ENCODE data around the gene BBS7. TPM values are rescaled to one million over a fixed set of nuclear protein-coding genes. Genes with fewer than 3 reads are reported as not detected.
A peak's percentile ranks its signal among the peaks of the same experiment; 100 is the strongest.

The BBS7 gene
- total and polyA plus RNA-seq, 9 of the 15 experiments (the other 6 are each of a cell fraction or from before 2014, with no cell fraction given) = 13.4 to 25.8 (median 16.4) TPM

DNA sequence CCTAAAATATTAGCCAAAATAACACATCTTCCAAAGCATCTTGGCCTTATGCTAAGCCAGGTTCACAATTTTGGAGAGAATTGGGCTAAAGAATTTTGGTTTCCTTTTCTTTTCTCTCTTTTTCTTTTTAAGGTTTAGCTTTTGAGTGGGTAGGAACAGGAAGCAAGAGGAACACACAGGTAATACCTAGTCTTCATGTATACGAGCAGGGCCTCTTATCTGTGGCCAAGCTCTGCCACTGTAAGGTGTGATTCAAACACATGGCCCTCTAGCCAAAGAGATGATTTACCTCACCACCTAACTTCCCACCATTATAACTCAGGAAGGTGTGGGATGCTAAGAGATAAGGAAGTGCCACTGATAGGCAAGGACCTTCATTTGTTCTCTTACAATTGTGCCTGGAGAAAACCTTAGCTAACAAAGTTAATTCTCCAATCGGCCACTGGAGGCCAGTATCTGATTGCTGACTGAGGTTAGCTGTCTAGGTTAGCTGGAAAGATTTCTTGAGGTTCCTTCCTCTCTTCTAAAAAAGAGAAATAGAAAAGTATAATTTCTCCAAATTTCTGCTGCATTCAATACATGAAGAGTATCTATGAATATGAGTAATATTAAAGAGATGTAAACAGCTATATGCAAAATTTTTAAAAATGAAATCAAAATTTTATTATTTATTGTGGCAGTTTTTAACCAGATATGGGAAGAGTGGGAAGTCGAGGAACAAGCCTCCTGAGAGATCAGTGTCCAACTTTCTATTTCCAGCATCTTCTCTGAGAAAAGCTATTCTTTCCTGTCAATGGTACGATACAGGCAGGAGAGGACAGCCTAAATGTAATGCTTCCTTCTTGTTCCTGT lies 30.1 kb upstream of the BBS7 start:
- H3K27ac ChIP-seq (ENCODE audit: extremely low read depth, low read depth, low read length) = no peak overlapping the region
- no peaks in the 10 kb centered on the region for H4K20me1 ChIP-seq (replicated peaks; ENCODE audit: control insufficient read depth, insufficient read depth, low read length)
- no peaks in the 10 kb centered on the region for H3K9me3 ChIP-seq (replicated peaks; ENCODE audit: control insufficient read depth, insufficient read depth, low read depth, low read length)
- H3K27me3 ChIP-seq (ENCODE audit: control insufficient read depth in 2 of 2, insufficient read depth in 2 of 2, low read length in 2 of 2) = peaks cover 0 to 4% of the 10 kb centered on the region in 2 experiments; a peak in 2 of 5 replicates
- no peaks in the 10 kb centered on the region for H3K79me2 ChIP-seq (ENCODE audit: control insufficient read depth, insufficient read depth, low read length)
- ATAC-seq (peak; percentile 95), FAIRE-seq (peak; percentile 84), DNase-seq (ENCODE audit: extremely low read depth in 1 of 4, low spot score in 3 of 4) (peak; percentile 55 to 75 (median 59))
- ChIA-PET POLR2A (interaction anchor here (1.0 kb wide), 1 partner anchor 9 kb away, joined by 8 read pairs; no protein-coding TSS in a partner anchor), CTCF (ENCODE audit: low intra/inter-chr PET ratio) (interaction anchor here (0.7 to 2.6 kb wide), 3 partner anchors 324 to 817 kb away, joined by 3 to 22 read pairs (median 3); no protein-coding TSS in a partner anchor)
- no peaks in the 10 kb centered on the region for H3K36me3 ChIP-seq (ENCODE audit: control insufficient read depth, insufficient read depth, low read length)
- no peak overlapping the region for H3K4me3 ChIP-seq
- 17% methylated on average over 4 of the region's 4 CpGs for WGBS (ENCODE audit: insufficient coverage, low coverage, missing lambda C conversion rate)
- H3K9ac ChIP-seq (ENCODE audit: insufficient read depth in 1 of 2, low read depth in 2 of 2, low read length in 2 of 2) = no peak overlapping the region
- no peaks in the 10 kb centered on the region for H3K9me1 ChIP-seq (ENCODE audit: control insufficient read depth, insufficient read depth, low read length)
- no peaks in the 10 kb centered on the region for H3K4me1 ChIP-seq (replicated peaks in 1 of 2; ENCODE audit: control insufficient read depth in 2 of 2, insufficient read depth in 2 of 2, low read length in 2 of 2)
- in situ Hi-C loops (cut with MboI) (no loop called here), intact Hi-C loops (cut with micrococcal nuclease) (loop anchor here (1.0 to 5.0 kb wide), 6 partner anchors 47 to 677 kb away; no protein-coding TSS in a partner anchor)
- BruUV-seq (replicated peaks) = no TSS peak
- no peak overlapping the region for H3K4me2 ChIP-seq (ENCODE audit: insufficient read depth, low read length)
- H2AFZ ChIP-seq (ENCODE audit: low read depth, low read length) = no peak overlapping the region; the same call in 1 of the 2 replicates
- TF ChIP-seq, protein P1, sequence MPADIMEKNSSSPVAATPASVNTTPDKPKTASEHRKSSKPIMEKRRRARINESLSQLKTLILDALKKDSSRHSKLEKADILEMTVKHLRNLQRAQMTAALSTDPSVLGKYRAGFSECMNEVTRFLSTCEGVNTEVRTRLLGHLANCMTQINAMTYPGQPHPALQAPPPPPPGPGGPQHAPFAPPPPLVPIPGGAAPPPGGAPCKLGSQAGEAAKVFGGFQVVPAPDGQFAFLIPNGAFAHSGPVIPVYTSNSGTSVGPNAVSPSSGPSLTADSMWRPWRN (IDR thresholded peaks at IDR 0.05; ENCODE audit: low read depth) = no peak
- TF ChIP-seq SMC3 (conservative IDR thresholded peaks at IDR 0.05; ENCODE audit: insufficient read depth, low read depth, low read length) (peak; percentile 73), KLF16 (IDR thresholded peaks at IDR 0.05) (0 out of 2 replicates have a peak, but pooled peaks have one; percentile 15), RAD21 (CRISPR knock-in tag; conservative IDR thresholded peaks at IDR 0.05 in 1 of 2, IDR thresholded peaks at IDR 0.05 in 1 of 2) (peak; percentile 90 to 93), TEAD1 (CRISPR knock-in tag; IDR thresholded peaks at IDR 0.05) (no peak), SMARCA5 (IDR thresholded peaks at IDR 0.05) (no peak)
- TF ChIP-seq, protein P2, sequence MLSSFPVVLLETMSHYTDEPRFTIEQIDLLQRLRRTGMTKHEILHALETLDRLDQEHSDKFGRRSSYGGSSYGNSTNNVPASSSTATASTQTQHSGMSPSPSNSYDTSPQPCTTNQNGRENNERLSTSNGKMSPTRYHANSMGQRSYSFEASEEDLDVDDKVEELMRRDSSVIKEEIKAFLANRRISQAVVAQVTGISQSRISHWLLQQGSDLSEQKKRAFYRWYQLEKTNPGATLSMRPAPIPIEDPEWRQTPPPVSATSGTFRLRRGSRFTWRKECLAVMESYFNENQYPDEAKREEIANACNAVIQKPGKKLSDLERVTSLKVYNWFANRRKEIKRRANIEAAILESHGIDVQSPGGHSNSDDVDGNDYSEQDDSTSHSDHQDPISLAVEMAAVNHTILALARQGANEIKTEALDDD (IDR thresholded peaks at IDR 0.05) = peak; percentile 42; the same call in 1 of the 2 replicates
- TF ChIP-seq, protein P3, sequence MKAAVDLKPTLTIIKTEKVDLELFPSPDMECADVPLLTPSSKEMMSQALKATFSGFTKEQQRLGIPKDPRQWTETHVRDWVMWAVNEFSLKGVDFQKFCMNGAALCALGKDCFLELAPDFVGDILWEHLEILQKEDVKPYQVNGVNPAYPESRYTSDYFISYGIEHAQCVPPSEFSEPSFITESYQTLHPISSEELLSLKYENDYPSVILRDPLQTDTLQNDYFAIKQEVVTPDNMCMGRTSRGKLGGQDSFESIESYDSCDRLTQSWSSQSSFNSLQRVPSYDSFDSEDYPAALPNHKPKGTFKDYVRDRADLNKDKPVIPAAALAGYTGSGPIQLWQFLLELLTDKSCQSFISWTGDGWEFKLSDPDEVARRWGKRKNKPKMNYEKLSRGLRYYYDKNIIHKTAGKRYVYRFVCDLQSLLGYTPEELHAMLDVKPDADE (conservative IDR thresholded peaks at IDR 0.05; ENCODE audit: control insufficient read depth, low read depth, low read length) = no peak
